OCI-LY1 (cell line): ENCODE results near the gene RECQL5.

Experiments
- CTCF ChIP-seq: fragments of 200-600 bp; sonication (generic), shearing (Covaris generic); IDR thresholded peaks from 2 replicates; pipeline ENCODE4 v1.5.1; 2017; ENCODE audit warnings: mild to moderate bottlenecking, antibody characterized with exemption, low read length, moderate library complexity, mixed read lengths
- EZH2 ChIP-seq: fragments of 200-600 bp; sonication (generic), shearing (Covaris generic); IDR thresholded peaks from 2 replicates; pipeline ENCODE4 v1.8.0; 2017; ENCODE audit warnings: borderline replicate concordance, mixed run types, mild to moderate bottlenecking, antibody characterized with exemption, low read length, moderate library complexity, mixed read lengths

- TF ChIP-seq CTCF (no peak), EZH2 (no peak)
These were observed 36.2 kb upstream of the RECQL5 start for GRCh38 chr17:75703191-75703590.
